GM12873 (cell line): Measurements from ENCODE around the gene SKIC2.

Experiments used
- CTCF ChIP-seq: IDR thresholded peaks from 2 replicates; pipeline ENCODE4 v1.5.1; 2012; ENCODE audit warnings: low read depth, mild to moderate bottlenecking, moderate library complexity, low read length, control low read depth; ENCODE audit not compliant: insufficient read depth; ENCODE audit errors: missing control alignments

SKIC2 gene

DNA sequence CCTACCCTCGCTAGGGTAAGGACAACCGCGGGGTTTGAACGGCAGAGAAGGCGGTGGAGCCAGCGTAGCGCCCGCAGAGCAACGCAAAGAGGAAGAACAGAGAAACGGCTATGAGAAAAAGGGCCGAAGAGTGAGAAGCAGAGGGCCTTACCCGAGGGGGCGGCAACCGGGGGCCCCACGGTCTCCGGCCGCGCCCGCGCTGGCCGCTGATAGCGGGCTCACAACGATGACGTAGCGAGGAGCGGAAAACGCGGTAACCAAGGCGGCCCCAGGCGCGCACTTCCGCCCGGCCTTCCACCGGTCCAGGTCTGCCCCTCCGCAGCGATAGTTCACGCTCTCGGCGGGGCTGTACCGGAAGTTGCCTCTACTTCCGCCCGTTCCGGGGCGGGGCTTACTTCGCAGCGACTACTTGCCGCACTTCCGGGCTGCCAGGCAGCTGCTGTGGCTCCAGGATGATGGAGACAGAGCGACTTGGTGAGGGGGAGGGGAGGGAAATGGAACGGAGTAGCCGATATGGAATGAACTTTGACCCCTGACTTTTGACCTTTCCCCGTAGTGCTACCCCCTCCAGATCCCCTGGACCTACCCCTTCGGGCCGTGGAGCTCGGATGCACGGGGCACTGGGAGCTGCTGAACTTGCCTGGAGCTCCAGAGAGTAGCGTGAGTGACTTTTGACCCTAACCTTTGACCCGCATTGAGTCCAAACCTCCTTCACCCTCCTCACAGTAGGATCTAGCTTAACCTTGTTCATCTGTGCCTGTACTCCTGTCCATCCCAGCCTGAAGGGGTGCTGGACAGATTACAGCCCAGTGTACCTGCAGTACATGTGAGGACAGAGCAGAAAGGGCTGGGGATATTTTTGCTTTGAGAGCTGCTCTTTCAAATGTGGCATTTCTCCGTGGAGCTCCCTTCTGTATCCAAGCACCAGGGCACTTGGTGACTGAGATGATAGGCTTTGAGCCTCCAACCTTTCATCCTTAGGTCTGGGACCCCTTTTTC is at the start of gene SKIC2, which contains the start of gene NELFE:
Gene SKIC2 (plus strand): TSS at position 435 of the 999 bp plus-strand sequence. CDS start 18 bp downstream, at position 453.
Gene NELFE (minus strand): TSS at position 231 of the 999 bp plus-strand sequence. CDS start 525 bp downstream, outside the sequence.
- no peak for TF ChIP-seq CTCF

DNA sequence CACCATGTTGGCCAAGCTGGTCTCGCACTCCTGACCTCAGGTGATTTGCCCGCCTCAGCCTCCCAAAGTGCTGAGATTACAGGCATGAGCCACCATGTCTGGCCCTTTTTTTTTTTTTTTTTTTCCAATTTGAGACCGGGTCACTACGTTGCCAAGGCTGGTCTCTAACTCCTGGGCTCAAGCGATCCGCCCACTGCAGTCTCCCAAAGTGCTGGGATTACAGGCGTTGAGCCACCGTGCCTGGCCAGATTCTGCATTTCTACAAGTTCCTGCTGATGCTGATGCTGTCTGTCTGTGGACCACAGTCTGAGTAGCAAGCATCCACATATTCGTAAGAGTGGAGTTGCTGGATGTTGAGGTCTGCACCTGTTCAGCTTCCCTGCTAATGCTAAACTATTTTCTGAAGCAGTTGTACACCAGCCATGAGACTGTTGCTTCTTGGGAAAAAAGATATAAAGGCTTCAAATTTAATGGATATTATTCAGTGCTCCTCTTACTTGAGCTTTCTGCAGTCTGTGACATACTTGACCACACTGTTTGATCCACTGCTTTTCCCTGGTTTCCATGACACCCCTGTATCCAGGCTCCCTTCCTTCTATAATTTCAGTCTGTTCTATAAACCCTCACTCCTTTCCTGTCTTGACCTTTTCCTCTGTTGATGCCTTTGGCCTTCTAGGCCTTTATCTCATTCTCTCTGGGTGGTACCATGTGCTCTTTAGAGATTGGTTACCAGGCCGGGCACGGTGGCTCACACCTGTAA is 47.0 kb upstream of the SKIC2 start:
- TF ChIP-seq CTCF: no peak

DNA sequence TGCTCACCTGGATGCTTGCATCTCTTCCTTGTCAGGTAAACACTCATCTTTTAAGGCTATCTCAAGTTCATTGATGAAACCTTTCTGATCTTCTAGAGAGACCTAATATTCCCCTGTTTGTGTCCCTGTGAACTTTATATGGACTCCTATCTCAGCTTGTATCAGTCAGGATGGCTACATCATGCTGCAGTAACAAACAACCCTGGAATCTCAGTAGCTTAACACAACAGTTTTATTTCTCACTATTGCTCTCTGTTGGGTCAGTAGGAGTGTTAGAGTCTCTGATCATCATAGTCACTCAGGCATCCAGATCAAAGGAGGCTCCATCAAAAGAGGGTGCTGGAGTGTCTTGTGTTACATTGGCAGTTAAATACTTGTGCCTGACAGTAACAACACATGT is 43.6 kb upstream of the SKIC2 start:
- TF ChIP-seq CTCF: no peak

DNA sequence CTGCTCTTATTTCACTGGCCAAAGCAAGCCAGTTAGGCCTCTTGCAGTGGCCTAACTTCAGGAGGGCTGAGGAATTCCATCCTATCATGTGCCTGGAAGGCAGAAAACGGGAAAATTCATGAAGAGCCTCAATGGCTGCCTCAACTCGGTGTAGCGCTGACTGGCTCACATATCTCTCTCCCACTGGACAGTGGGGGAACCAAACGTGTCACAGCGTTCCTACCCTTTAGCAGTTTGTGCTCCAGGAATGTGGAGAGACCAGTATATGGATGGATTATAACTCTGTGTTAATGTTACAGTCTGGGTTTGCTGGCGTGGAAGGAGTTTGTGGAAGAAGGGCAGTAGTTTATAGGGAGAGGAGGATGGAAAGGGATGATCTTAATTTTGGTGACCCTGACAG is 43.2 kb upstream of the SKIC2 start:
- no peak for TF ChIP-seq CTCF

- no peak for TF ChIP-seq CTCF
Observed at GRCh38 chr6:31918069-31918720, 40.8 kb upstream of the SKIC2 start.

- no peak for TF ChIP-seq CTCF
Observed at GRCh38 chr6:31919624-31920303, 39.2 kb upstream of the SKIC2 start.

DNA sequence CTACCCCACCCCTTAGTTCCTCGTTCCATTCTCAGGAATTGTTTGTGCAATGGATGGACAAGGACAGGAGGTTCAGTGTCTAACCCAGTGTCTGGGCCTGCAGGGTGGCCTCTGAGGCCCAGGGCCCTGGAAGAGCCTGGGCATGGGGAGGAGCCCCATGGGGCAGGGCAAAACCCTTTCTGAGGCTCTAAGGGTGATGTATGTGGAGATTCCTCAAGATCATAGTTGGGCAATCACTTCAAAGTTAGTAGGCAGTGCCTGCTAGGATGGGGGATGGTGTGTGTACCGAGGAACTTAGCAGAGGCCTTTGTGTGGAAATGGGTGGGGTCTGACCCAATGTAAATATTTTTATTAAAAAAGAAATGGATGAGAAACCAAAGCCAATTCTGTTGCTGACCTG is 38.2 kb upstream of the SKIC2 start:
- no peak for TF ChIP-seq CTCF
